Smooth muscle cell (in vitro differentiated cells): ENCODE data around the gene BANP. TPM values are rescaled to one million over a fixed set of nuclear protein-coding genes. Genes with fewer than 3 reads are reported as not detected.
"Not testable (repeated sequence)": the region's sequence is repeated elsewhere in the genome, so short reads cannot be mapped to it uniquely, and the experiment has no call there.

Experiments used
- DNase-seq: peaks from one replicate; lab custom pipeline; 2025; ENCODE audit not compliant: unreplicated experiment; lab: John Stamatoyannopoulos, UW
- H2AFZ ChIP-seq: fragments of 200-600 bp; sonication (generic); 2 replicates; pipeline ENCODE4 v1.6.0; 2016; ENCODE audit warnings: antibody characterized with exemption, low read depth, mild to moderate bottlenecking
- H3F3A ChIP-seq: fragments of 200-600 bp; sonication (generic); 2 replicates; pipeline ENCODE4 v1.6.0; 2017; ENCODE audit warnings: antibody characterized with exemption, low read depth
- H3K27ac ChIP-seq: fragments of 200-600 bp; sonication (generic); 2 replicates; pipeline ENCODE4 v1.5.1; 2016; ENCODE audit warnings: low read depth, mild to moderate bottlenecking
- H3K27me3 ChIP-seq: fragments of 200-600 bp; sonication (generic); 2 replicates; pipeline ENCODE4 v1.6.1; 2016; ENCODE audit warnings: low read depth, mild to moderate bottlenecking
- H3K36me3 ChIP-seq: fragments of 200-600 bp; sonication (generic); 2 replicates; pipeline ENCODE4 v1.5.1; 2016; ENCODE audit warnings: low read depth
- H3K4me1 ChIP-seq: fragments of 200-600 bp; sonication (generic); 2 replicates; pipeline ENCODE4 v1.5.1; 2016; ENCODE audit warnings: low read depth
- H3K4me2 ChIP-seq: fragments of 200-600 bp; sonication (generic); 2 replicates; pipeline ENCODE4 v1.6.0; 2016; ENCODE audit warnings: mild to moderate bottlenecking
- H3K4me3 ChIP-seq: fragments of 200-600 bp; sonication (generic); 2 replicates; pipeline ENCODE4 v1.5.1; 2016; ENCODE audit warnings: mild to moderate bottlenecking
- H3K79me2 ChIP-seq: fragments of 200-600 bp; sonication (generic); 2 replicates; pipeline ENCODE4 v1.6.0; 2016; ENCODE audit warnings: low read depth, mild to moderate bottlenecking
- H3K9ac ChIP-seq: fragments of 200-600 bp; sonication (generic); 2 replicates; pipeline ENCODE4 v1.6.0; 2016; ENCODE audit warnings: low read depth
- H3K9me3 ChIP-seq: fragments of 200-600 bp; sonication (generic); replicated peaks from 2 replicates; pipeline ENCODE4 v1.5.1; 2016; ENCODE audit warnings: low read depth
- H4K20me1 ChIP-seq: fragments of 200-600 bp; sonication (generic); 2 replicates; pipeline ENCODE4 v1.6.0; 2016; ENCODE audit warnings: low read depth
- whole genome bisulfite sequencing: methylation state at CpG from one replicate; pipeline ENCODE4 v1.1.7; 2016; ENCODE audit warnings: low lambda C conversion rate; 5-methylcytosine and 5-hydroxymethylcytosine counted together
- polyA plus RNA-seq: library from polyadenylated mRNA; unstranded; fragments of >200 nt; fragmentation: Nextera tagmentation; extraction: Ambion mirVana; gene quantifications from 2 replicates; pipeline ENCODE4 v1.2.1, GENCODE V29; 2016
- small RNA-seq: library from RNA; depleted of rRNA; stranded (forward); fragments of <200 nt; gene quantifications from one replicate; pipeline ENCODE3, GENCODE V24; 2014
- total RNA-seq: library from RNA; depleted of rRNA; stranded (reverse); fragments of >200 nt; gene quantifications from 2 replicates; pipeline ENCODE4 v1.2.3, GENCODE V29; 2014
- TF ChIP-seq, protein P1 (sequence below): fragments of 200-600 bp; sonication (generic); IDR thresholded peaks from 2 replicates; pipeline ENCODE4 v1.5.1; 2017; ENCODE audit warnings: borderline replicate concordance, mild to moderate bottlenecking, antibody characterized with exemption; ENCODE audit not compliant: insufficient read depth, poor library complexity, severe bottlenecking

The BANP gene
- total and polyA plus RNA-seq, 2 experiments from 2014 or later: 11.5 to 19.5 TPM

DNA sequence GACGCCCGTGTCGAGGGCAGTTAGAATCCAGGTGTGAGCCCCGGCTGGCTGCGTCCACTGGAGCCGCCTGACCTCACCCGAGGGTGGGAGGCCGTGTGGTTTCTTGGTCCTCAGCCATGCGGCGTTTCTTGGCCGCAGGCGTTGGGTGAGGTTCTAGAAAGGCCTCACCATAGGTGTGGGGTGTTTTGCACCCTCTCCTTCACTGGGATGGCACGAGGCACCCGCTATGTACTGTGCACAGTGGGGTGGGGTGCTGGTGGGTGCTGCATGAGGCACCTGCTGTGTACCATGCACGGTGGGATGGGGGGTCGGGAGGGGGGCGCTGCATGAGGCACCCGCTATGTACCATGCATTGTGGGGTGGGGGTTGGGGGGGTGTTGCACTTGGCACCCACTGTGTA, 169.6 kb downstream of the BANP start:
- Histone ChIP-seq H3K4me2 (no peak overlapping the region), H3K27me3 (no peaks in the 10 kb centered on the region), H3F3A (no peaks in the 10 kb centered on the region), H4K20me1 (no peaks in the 10 kb centered on the region), H3K9me3 (no peaks in the 10 kb centered on the region), H3K36me3 (no peaks in the 10 kb centered on the region), H3K4me3 (no peak overlapping the region), H3K79me2 (no peaks in the 10 kb centered on the region), H2AFZ (no peak overlapping the region), H3K27ac (no peak overlapping the region), H3K4me1 (peaks cover 14% of the 10 kb centered on the region), H3K9ac (no peak overlapping the region)
- 95% methylated on average over 17 of the region's 18 CpGs for WGBS
- DNase-seq: no peak
- TF ChIP-seq, protein P1, sequence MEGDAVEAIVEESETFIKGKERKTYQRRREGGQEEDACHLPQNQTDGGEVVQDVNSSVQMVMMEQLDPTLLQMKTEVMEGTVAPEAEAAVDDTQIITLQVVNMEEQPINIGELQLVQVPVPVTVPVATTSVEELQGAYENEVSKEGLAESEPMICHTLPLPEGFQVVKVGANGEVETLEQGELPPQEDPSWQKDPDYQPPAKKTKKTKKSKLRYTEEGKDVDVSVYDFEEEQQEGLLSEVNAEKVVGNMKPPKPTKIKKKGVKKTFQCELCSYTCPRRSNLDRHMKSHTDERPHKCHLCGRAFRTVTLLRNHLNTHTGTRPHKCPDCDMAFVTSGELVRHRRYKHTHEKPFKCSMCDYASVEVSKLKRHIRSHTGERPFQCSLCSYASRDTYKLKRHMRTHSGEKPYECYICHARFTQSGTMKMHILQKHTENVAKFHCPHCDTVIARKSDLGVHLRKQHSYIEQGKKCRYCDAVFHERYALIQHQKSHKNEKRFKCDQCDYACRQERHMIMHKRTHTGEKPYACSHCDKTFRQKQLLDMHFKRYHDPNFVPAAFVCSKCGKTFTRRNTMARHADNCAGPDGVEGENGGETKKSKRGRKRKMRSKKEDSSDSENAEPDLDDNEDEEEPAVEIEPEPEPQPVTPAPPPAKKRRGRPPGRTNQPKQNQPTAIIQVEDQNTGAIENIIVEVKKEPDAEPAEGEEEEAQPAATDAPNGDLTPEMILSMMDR: no peak

GRCh38 chr16:88121391-88121790, 170.2 kb downstream of the BANP start:
- DNase-seq, H3K79me2 ChIP-seq, H3K9me3 ChIP-seq, H3K27me3 ChIP-seq, H3F3A ChIP-seq, H4K20me1 ChIP-seq, H3K36me3 ChIP-seq, H3K27ac ChIP-seq, H3K9ac ChIP-seq, H3K4me3 ChIP-seq, H3K4me2 ChIP-seq, H2AFZ ChIP-seq: not testable (repeated sequence)
- H3K4me1 ChIP-seq: peaks cover 14% of the 10 kb centered on the region
- WGBS: 61% methylated on average over 11 of the region's 11 CpGs

DNA sequence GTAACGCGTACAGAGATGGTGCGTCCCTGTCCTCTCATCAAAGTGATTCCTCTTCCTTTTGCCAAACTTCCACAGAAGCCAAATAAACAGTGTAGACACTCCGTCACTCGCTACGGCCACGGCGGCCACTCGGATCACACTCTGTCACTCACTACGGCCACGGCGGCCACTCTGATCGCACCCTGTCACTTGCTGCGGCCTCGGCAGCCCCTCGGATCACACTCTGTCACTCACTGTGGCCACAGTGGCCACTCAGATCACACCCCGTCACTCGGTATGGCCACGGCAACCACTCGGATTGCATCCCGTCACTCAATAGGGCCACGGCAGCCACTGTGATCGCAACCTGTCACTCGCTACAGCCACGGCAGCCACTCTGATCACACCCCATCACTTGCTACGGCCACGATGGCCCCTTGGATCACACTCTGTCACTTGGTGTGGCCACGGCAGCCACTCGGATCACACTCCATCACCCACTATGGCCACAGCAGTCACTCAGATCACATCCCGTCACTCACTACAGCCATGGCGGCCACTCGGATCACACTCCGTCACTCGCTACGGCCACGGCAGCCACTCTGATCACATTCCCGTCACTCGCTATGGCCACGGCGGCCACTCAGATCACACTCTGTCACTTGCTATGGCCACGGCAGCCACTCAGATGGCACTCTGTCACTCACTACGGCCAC, 170.8 kb downstream of the BANP start:
- no peak overlapping the region for H2AFZ ChIP-seq
- H3K4me3 ChIP-seq: no peak overlapping the region
- H3K9ac ChIP-seq: no peak overlapping the region
- WGBS: 95% methylated on average over 42 of the region's 42 CpGs
- H3K9me3 ChIP-seq: no peaks in the 10 kb centered on the region
- H3F3A ChIP-seq: no peaks in the 10 kb centered on the region
- H3K27ac ChIP-seq: no peak overlapping the region
- TF ChIP-seq, protein P1: no peak
- H3K4me1 ChIP-seq: peaks cover 14% of the 10 kb centered on the region
- H3K4me2 ChIP-seq: no peak overlapping the region
- no peaks in the 10 kb centered on the region for H4K20me1 ChIP-seq
- H3K27me3 ChIP-seq: no peaks in the 10 kb centered on the region
- H3K36me3 ChIP-seq: no peaks in the 10 kb centered on the region
- DNase-seq: no peak
- H3K79me2 ChIP-seq: no peaks in the 10 kb centered on the region

Small RNAs within 50 kb of the gene (small RNA-seq; reads per million reads assigned to genes)
- gene AC127455.1: not detected

Other genes starting within 250 kb of the BANP start
- gene KLHDC4, start 185.4 kb upstream of the BANP start, total RNA-seq: 6.4 and 6.7 TPM in 2 replicates
- gene KLHDC4, start 185.4 kb upstream of the BANP start, polyA plus RNA-seq: 6.0 and 10.1 TPM in 2 replicates
- 40.5 and 51.3 TPM in 2 replicates for gene SLC7A5, start 81.9 kb upstream of the BANP start, total RNA-seq
- gene SLC7A5, start 81.9 kb upstream of the BANP start, polyA plus RNA-seq: 58.8 and 153 TPM in 2 replicates
- gene CA5A, start 14.9 kb upstream of the BANP start, total RNA-seq: not detected in 2 replicates
- not detected in 2 replicates for gene CA5A, start 14.9 kb upstream of the BANP start, polyA plus RNA-seq